ENCODE results near the gene CDC14B.

DNA sequence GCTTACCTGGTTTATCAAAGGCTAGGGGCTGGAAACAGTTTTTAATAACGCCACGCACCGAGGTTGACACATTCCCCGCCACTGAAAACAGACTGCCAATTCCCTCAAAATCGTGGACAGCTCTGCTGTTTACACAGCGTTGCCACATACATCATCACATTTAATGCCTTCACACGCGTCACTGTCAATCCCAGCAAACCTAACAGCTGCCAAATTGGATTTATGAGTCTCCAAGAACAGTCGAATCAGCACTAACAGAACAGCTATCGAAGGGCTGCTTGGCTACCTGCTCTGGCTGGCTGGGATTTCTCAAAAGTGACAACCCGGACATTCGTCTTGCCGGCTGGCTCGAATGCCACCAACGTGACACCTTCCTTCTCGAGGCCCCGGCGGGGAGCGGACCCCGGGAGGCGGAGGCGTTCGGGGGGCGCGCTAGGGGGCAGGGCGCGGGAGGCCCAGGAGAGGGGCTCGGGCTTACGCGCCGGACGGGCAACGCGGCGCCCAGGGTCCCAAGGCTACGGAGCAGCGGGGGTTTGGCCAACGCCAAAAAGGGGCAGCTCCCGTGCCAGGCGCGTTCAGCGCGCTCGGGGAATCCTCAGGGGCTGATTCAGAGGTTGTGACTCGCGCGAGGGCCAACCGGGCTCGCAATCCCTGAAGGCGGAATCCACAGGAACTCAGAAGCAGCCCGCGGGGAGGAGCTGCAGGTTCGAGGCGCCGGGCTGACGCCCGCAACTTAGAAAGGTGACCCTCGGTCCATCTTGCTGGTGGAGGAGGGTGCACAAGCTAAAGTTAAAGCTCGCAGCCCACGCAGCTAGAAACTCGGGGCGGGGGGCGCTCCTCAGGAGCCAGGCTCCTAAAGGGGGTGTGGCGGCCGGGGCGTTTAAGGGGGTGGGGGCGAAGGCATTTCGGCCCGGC, 1.2 kb downstream of the CDC14B start:
- TF ChIP-seq, protein P1, sequence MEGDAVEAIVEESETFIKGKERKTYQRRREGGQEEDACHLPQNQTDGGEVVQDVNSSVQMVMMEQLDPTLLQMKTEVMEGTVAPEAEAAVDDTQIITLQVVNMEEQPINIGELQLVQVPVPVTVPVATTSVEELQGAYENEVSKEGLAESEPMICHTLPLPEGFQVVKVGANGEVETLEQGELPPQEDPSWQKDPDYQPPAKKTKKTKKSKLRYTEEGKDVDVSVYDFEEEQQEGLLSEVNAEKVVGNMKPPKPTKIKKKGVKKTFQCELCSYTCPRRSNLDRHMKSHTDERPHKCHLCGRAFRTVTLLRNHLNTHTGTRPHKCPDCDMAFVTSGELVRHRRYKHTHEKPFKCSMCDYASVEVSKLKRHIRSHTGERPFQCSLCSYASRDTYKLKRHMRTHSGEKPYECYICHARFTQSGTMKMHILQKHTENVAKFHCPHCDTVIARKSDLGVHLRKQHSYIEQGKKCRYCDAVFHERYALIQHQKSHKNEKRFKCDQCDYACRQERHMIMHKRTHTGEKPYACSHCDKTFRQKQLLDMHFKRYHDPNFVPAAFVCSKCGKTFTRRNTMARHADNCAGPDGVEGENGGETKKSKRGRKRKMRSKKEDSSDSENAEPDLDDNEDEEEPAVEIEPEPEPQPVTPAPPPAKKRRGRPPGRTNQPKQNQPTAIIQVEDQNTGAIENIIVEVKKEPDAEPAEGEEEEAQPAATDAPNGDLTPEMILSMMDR (IDR thresholded peaks at IDR 0.05; ENCODE audit: low read depth, low read length, poor library complexity, severe bottlenecking), result no peak
- TF ChIP-seq EZH2phosphoT487 (IDR thresholded peaks at IDR 0.05; ENCODE audit: borderline replicate concordance, low read length), result no peak
